ENCODE data around the gene GABBR2.
"Not testable (repeated sequence)": the region's sequence is repeated elsewhere in the genome, so short reads cannot be mapped to it uniquely, and the experiment has no call there.

GABBR2 gene

DNA sequence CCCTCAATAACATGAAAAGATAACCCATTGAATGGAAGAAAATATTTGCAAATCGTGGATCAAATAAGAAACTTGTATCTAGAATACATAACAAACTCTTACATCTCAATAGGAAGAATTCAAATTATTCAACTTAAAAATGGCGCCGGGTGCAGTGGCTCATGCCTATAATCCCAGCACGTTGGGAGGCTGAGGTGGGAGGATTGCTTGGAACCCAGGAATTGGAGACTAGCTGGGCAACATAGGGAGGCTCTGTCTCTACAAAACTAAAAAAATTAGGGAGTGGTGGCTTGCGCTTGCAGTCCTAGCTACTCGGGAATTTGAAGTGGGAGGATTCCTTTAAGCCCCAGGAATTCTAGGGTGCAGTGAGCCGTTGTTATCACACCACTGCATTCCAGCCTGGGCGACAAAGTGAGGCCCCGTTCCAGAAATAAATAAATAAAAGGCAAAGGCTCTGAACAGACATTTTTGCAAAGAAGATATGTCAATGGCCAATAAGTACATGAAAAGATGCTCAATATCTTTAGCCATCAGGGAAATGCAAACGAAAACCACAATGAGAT, 431.7 kb downstream of the GABBR2 start:
- DNase-seq: no peak

DNA sequence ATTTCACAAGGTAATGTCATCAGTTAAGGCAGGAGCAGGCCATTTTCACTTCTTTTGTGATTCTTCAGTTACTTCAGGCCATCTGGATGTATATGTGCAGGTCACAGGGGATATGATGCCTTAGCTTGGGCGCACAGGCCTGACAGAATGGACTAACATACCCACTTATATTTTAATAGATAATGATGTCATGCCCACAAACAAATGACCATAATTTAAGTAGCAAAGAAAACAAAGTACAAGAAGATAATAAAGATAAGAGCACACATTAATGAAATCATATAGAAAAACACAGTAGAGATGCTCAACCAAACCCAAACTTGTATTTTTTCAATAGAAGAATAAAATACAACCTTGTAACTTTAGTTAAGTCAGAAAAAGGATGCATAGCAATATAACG, 433.6 kb downstream of the GABBR2 start:
- no peak for DNase-seq

DNA sequence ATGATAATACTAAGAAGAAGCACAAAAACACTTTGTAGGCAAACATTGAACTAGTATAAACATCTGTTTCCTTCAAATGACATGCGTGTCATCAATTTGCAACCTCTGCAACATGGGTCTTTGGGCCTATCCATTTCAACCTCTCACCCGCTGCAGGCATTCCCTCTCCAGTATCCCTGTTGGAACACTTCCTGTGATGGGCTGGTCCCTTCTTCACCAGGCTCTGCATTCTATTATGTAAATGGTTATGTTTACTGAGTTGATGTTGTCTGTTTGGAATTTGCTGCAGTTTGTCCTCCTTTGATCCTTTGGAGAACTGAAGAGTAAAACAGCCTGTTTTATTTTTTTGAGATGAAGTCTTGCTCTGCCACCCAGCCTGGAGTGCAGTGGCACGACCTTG, 436.7 kb downstream of the GABBR2 start:
- DNase-seq: no peak

DNA sequence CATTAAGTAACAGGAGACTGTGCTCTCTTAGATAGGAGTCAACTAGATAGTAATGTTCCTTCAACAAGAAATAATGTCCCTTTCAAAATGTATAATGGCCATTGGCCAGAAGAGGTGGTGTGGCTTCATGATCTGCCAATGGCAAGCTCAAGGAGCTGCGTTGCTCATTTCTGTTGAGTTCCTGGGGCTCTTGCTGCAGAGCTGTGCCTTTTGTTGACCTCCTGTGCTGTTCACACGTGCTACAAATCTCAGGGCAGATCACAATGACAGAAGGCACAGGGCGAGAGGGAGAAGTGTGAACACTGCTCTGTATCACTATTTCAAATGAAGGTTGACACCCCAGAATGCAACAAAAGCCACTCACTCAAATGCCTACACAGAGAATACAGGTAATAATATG, 437.3 kb downstream of the GABBR2 start:
- no peak for DNase-seq

DNA sequence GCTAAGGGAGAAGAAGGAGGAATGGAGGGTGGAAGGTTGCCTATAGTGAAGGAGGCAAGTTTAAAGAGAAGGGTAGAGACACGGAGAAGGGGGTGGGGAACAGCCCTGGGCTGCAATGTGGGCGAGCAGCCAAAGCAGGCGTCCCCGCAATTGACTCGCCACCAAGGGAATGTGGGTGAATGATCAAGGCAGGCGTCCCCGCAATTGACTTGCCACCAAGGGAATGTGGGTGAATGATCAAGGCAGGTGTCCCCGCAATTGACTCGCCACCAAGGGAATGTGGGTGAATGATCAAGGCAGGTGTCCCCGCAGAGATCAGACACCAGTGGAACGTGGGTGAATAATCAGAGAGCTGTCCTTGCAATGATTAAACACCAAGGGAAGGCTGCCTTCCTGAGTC, 438.5 kb downstream of the GABBR2 start:
- not testable (repeated sequence) for DNase-seq

DNA sequence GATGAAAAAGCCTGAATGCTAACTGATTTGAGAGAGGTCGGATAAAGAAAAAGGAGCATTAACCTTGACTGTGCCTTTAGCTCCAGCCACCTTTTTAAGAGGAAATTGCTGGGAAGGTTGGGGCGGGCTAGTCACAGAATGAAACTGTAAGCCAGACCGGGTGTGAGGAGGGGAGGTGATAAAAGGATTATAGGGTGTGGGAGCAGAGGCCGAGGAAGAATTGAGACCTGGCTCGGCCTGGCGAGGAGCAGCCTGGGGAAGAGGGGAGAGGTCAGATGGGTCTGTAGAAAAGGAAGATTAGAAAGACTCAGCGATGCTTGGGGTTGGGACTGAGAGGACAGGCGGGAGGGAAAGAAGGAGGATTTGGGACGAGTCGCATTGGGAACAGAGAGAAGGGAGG, 439.1 kb downstream of the GABBR2 start:
- not testable (repeated sequence) for DNase-seq

DNA sequence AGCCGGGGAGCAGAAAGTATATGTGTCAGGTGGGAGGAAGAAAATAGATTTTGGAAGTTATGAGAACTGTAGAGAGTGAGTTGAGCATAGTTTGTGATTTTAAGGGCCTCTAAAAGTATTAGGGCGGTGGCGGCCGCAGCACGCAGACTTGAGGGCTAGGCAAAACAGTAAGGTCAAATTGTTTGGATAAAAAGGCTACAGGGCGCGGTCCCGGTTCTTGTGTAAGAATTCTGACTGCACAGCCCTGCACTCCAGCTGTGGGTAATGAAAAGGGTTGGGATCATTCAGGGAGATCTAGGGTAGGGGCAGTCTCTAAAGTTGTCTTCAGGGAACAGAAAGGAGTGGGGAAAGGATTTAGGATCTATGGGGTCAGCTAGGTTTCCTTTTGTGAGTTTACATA, 441.2 kb downstream of the GABBR2 start:
- not testable (repeated sequence) for DNase-seq

DNA sequence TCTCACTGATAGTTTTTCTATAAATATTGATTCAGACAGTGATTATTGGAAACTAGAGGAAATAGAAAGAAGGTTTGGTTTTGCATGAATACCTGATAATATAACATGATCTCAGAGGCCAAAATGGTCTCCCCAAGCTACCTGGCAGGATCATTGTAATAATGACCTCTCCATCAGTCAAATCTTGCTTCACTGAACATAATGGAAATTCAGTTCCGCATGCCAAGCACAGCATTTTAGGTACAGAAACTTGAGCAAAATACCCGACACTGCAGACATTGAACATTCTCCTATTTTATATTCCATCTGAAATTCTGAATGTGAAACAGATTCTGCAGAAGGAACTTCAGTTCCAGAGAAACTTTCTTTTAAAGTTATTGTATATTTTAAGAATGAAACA, 444.2 kb downstream of the GABBR2 start:
- no peak for DNase-seq

DNA sequence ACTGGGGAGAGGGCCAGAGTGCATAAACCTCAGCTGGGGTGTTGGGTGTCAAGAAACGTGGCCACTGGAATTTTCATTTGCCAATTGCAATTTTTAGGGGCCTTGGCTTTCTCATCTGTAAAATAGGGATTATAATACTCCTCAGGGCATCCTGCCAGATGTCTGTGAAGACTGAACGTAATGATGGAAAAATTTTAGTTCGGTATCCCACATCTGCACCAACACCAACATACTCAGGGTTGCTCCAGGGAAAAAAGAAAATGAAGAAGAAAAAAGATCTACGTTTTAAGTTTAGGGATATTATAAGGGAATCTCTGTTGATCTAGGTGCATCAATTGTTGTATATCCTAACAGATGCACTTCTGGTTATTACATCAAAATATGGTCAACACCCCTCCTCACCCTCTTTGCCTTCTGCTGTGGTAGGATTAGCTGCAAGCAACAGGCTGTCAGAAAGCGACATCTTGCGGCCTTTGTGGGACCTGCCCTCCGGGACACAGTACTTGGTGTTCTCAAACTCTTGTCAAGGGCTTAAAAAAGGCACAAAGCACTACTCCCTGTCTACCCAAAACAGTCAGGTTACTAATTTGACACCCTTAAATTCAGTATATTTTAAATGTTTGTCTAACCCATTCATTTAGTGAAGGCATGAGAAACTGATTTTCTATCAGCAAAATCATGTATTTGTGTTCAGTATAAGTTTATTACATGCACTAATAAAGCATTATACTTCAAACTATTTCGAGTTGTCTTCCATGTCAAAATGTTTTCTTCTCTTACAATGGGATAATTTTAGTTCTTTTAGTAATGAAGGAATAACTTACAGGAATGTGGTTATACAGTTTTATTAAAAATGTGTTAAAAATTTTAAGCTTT, 445.0 kb downstream of the GABBR2 start:
- DNase-seq: peak; percentile 75

DNA sequence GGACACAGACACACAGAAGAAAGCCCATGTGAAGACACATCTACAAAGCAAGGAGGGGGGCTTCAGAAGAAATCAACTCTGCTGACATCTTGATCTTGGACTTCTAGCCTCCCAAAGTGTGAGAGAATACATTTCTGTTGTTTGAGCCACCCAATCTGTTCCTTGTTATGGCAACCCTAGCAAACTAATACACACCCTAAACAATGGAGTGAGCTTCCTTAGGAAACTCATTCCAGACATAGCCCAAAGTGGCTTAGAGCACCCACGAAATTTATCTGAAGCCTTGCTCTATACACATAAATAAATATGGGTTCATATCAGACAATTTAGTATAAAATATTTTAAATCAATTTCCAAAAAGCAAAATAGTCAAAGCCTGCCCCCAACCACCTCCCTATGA, 445.7 kb downstream of the GABBR2 start:
- DNase-seq: no peak

DNA sequence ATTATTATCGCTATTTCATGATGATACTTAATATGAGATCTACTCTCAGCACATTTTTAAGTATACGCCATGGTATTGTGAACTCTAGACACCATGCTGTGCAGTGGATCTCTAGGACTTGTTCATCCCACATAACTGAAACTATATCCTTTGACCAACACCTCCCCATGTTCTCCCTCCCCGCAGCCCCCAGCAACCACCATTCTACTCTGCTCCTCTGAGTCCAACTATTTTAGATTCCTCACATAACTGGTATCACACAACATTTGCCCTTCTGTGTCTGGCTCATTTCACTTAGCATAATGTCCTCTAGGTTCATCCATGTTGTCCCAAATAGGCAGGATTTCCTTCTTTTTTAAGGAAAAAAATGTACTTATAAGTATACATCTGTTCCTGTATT, 446.7 kb downstream of the GABBR2 start:
- no peak for DNase-seq

DNA sequence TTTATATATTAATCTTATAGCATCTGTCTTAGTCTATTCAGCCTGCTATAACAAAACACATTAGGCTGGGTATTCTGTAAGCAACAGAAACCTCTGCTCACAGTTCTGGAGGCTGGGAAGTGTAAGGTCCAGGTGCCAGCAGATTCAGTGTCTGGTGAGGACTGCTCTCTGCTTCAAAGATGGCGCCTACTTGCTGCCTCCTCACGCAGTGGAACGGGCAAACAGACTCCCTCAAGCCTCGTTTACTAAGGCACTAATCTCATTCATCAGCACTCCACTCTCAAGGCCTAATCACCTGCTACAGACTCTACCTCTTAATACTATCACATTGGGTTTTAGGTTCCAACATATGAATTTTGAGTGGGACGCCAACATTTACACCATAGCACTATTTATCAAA, 448.1 kb downstream of the GABBR2 start:
- no peak for DNase-seq

DNA sequence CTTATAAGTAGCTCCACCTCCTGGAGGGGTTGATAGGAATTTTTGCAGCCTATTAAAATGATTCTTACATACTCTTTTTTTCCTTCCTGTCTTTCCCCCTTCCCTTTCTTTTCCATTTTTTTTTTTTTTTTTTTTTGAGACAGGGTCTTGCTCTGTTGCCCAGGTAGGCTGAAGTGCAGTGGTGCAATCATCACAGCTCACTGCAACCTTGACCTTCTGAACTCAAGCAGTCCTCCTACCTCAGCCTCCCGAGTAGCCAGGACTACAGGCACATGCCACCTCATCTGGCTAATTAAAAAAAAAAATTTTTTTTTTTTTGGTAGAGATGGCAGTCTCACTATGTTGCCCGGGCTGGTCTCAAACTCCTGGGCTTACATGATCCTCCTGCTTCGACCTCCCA, 448.9 kb downstream of the GABBR2 start:
- no peak for DNase-seq

DNA sequence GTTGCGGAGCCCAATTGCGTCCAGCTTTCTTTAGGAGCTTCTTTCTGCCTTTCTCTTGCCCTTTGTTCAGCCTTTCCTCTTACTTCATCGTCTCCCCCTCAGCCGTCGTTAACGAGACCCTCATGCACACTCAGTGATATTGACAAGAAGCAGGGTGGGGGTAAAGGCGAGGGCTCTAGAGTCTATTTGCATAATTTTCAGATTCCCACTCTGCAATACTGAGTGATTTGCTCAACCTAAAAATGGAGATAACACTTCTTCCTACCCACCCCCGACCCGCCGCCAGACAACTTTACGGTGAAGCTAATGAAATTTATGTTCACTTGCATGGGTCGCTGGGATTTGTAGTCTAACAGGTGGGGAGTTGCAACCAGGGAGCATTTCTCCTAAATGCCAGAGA, 452.0 kb downstream of the GABBR2 start:
- peak; percentile 19 for DNase-seq

DNA sequence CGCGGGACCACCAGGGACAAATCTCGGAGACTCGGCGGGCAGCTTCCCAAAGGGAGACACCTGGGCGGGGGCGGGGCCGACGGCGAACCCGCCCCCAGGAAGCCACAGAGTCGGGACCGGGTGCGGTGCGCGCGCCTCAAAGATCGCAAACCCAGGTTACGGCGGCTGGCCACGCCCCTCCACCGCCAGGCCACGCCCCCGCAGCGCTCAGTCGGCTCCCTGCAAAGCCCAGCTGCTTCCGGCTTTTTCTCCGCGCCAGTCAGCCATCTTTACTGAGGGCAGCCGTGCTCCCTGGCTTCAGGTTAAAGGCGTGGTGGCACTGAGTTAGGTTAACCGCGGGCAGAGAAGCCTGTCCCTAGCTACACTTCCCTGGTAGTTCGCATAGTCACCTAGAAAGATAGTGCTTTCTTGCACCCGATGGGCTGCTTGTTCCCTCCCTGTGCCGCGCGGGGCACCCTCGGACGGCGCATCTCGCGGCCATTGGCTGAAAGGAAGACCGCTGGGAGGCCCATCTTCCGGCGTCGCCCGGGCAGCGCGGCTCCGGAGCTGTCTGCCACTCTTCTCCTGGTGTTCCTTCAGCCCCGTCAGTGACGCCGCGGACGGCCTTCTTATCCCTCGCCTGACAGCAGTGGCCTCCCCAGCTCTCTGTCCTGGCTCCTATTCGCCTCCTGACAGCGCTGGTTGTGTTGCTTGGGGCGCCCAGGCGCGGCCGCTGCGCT, 453.0 kb downstream of the GABBR2 start, which contains the start of gene TBC1D2:
Gene TBC1D2 (minus strand): TSS at position 72 of the 719 bp plus-strand sequence. CDS start 108 bp downstream, outside the sequence.
- DNase-seq: peak; percentile 92

DNA sequence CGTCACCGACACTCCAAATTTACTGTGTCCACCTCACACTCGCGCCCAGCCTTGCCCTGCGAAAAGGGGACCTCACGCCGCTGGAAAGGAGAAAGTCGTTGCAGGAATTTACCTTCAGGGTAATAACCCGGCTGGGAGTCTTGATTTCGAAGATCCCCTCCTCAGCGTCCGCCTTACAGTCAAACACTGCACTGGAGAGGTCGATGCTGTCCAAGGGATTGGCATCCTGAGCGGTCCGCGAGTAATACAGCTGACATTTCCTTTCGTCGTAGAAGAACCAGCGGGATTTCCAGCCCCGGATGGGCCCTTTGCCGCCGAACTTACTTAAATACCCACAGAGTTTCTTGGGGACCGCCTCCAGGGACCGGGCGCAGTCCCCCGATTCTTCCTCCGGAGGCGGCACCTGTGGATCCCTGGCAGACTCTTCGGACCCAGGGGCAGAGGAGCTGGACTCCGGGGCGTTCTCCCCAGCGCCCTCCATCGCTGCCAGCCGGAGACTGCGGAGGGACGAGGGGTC, 453.6 kb downstream of the GABBR2 start:
- peak; percentile 47 for DNase-seq

DNA sequence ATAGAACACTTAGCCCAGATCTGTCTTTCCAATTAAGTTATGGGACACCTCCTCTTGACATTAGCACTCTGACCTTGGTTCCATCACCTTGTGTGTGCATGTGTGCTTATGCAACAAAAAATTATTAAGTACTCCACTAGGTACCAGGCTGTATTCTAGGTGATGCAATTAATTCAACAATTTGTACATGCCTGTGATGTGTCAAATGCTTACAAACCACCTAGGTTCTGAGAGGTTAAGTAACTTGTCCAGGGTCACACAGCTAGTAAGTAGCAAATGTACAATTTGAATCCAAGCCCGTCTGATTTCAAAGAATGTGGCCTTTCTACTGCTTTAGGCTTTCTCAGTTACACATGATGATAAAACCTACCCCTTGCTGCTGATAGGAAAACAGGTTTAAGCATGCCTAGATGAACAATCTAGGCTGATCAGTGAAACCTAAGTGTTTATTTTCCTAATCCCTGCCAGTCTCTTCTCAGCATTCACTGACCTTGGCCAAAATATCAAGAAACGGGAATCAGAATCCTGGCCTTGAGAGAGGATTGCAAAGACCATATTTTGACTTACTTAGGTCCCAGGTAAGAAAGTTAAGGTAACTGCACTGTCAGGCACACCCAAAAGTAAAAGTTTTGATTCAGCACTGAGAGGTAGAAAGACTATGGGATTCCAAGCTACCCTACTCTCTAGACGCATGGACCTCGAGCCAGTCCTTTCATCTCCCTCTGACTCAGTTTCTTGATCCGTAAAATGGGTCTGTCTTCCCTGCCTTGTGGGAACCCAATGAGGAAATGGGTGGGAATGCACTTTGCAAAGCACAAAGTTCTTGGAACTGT, 454.3 kb downstream of the GABBR2 start:
- no peak for DNase-seq

DNA sequence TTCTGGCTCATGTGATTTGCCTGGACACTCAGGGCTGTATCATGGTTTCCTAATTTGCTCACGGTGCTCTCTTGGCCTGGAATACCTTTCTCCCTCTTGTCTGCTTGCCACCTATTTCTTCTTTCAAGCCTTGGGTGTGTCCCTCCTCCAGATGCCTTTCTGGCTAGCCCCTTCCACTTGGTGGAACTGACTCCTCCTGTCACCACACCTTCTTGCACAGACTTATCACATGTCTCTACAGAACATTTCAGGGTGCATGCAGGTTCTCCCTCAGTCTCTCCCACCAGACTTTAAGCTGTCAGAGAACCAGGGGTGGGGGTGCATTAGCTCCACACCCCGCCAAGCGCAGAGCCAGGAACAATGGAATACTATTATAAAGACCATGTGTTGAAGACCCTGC, 455.2 kb downstream of the GABBR2 start:
- no peak for DNase-seq

DNA sequence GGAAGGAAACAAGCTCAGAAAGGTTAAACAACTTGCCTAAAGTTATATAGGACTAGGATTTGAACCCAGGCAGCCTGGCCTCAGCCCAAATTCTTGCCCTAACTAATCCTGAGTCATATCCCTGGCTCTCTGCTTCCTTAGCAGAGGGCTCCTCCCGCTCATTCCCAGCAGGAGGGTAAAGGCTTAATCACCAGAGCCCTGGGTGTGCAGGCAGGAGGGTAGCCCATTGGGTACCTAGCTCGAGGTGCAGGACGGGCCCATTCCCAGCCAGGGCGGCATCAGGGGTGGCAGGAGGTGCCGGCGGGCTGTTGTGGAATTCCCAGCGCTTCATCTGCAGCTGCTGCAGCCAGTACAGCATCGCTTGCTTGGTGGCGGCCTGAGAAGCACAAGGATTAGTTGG, 457.2 kb downstream of the GABBR2 start:
- peak; percentile 82 for DNase-seq

DNA sequence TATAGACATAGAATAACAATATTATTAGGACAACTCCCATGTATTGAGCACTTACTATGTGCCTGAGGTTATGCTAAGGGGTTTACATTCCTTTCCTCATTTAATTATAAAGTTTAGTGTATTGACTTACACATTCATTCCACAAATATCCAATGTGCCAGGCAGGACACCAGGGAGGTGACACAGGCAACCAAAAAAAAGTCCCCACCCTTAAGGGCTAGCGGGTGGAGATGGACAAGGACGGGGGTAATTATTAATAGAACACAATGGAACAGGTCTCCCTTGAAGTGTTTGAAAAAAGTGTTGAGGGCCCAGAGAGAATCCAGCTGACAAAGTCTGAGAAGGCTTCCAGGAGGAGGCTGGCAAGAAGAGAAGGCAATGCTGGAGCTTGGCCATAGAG, 459.0 kb downstream of the GABBR2 start:
- no peak for DNase-seq

DNA sequence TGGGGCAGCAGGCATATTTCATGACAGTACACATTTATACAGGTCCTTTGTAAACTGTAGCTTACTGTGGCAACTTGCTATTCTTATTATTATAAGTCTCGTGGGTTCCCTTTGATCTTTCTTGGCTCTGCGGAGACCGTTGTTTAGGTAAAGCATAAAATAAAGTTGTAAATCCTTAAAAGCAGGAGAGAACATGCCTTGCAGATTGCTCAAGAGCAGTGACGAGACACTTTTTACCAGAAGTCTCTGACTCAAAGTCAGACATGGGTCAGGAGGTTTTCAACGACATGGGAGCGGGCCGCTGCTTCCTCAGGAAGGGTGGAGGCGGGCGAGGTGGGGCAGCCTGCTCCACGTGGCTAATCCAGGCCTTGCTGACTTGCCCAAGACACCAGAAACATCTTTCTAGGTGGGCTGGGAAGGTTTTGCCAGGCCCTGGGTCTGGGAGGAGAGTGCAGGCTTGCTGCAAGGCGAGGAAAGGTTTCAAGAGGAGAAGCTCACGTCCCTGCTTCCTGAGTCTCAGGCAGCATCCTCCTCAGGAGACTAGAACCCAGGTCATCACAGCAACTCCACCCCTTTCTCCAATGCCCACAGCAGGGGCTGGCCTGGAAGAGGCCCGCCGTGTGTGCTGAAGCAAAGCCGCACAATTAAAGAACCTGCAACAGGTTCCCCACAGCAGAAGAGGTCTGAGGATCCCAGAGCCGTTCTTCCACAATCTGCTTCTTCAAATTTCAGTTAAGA, 459.8 kb downstream of the GABBR2 start:
- DNase-seq: peak; percentile 86
